Cerebellar cortex (tissue), 1 donor: Measurements from ENCODE around the gene CLDN11.

ENCODE experiments used
- DNase-seq: peaks from one replicate; pipeline ENCODE4 v3.0.0-alpha.2; 2015; ENCODE audit warnings: low spot score

The CLDN11 gene

GRCh38 chr3:170418422-170419398 is at the start of gene CLDN11:
Gene CLDN11 (plus strand): TSS chr3:170418868. CDS start chr3:170419067, 199 bp downstream.
- DNase-seq = no peak

DNA sequence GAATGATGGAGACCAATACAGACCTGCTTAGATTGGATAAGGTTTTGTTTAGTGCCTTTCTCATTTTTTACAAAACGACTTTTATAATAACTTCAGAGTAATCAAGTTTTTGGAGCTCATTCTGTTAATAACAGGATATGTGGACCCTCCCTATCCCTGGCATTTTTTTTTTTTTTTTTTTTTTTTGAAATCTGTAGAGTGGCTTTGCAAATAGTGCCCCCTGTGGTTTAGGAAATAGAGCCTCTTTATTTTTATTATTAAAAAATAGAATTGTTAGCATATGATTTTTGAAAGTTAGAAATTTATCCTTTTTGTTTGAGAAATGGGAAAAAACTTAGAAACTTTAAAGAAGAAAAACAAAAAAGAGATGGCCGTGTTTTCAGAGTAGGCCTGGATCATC is 49.7 kb upstream of the CLDN11 start:
- DNase-seq = no peak

GRCh38 chr3:170372190-170372879 is 46.3 kb upstream of the CLDN11 start:
- no peak for DNase-seq

DNA sequence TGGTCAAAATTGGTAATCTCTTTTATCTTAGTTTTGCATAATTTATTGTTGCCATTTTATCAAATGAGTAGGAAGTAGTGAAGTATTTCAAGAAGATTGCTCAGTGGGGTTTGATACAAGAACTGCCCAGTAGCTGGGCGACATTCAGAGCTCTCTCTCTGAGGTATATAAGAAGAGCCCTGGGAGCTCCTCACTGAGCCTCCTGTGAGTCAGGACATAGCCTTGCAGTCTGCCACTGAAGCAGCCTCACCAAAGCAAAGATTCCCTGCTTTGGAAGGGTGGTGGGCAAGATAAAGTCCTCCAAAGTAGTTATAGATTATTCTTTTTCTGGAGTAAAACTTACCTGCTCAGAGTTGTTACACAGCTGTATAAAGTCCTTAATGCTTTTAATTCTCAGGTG is 35.1 kb upstream of the CLDN11 start:
- no peak for DNase-seq

GRCh38 chr3:170386468-170386867 is 32.2 kb upstream of the CLDN11 start:
- DNase-seq = no peak

- DNase-seq = no peak
These were observed 30.7 kb upstream of the CLDN11 start for GRCh38 chr3:170387950-170388349.

DNA sequence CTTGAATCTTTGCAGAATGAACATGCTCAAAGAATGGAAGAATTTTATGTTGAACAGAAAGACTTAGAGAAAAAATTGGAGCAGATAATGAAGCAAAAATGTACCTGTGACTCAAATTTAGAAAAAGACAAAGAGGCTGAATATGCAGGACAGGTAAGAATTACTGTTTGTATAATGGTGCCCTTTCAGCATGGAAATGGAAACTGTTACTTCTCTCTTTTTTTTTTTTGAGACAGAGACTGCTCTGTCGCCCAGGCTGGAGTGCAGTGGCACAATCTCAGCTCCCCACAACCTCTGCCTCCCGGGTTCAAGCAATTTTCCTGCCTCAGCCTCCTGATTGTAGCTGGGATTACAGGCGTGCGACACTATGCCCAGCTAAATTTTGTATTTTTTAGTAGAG is 27.6 kb upstream of the CLDN11 start:
- no peak for DNase-seq

- DNase-seq = no peak
These were observed 21.0 kb upstream of the CLDN11 start for GRCh38 chr3:170397685-170398084.

DNA sequence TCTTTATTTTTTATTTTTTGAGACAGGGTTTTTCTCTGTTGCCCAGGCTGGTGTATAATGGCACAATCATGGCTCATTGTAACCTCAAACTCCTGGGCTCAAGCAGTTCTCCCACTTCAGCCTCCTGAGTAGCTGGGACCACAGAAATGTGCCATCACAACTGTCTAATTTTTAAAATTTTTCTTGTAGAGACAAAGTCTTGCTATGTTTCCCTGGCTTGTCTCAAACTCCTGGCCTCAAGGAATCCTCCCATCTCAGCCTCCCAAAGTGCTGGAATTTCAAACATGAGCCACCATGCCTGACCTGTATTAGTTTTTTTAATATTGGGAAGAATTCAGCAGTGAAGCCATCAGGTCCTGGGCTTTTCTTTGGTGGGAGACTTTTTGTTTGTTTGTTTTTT is 13.6 kb upstream of the CLDN11 start:
- DNase-seq = no peak

DNA sequence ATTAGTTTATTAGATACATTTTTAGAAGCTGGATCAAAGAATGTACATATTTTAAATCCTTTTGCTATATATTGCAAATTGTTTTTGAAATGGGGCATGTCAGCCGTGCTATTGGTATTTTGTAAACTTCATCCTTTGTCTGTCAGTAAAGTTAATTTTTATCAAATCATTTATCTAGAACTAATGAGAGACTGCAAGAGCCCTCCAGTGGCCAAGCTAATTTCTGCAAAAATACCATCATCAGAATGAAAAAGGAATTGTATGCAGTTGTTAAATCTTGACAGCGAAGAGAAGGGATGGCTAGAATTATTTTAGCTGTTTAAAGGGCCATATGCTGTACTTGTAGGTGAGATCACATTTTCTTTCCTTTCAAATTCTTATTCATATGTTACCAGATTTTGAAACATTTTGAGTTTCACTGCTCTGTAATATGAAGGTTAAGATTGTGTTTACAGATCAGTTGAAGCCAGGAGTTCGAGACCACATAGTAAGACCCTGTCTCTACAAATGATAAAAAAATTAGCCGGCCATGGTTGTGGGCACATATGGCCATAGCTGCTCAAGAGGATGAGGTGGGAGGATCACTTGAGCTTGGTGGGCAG is 8.1 kb upstream of the CLDN11 start:
- DNase-seq = peak; percentile 30

DNA sequence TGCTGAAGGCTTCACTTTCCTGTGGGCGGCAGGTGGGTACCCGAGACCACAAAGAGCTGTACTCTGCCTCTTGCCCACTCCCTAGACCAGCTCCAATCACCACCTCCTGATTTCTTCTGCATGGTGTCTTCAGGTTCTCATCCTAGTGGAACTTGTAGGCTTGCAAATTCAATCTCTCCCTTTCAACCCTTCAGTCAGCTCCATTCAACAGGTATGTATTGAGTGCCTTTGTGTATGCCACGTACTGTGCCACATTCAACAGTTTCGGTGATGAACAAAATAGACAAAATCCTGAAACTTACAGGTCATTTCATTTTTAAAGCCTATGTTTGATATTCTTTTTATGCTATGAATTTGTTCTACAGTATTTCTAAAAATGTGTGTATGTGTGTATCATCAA is 5.4 kb upstream of the CLDN11 start:
- DNase-seq = no peak

- DNase-seq = peak; percentile 69
These were observed 4.4 kb upstream of the CLDN11 start for GRCh38 chr3:170414202-170414663.

- DNase-seq = no peak
These were observed 1.6 kb upstream of the CLDN11 start for GRCh38 chr3:170417090-170417489.

DNA sequence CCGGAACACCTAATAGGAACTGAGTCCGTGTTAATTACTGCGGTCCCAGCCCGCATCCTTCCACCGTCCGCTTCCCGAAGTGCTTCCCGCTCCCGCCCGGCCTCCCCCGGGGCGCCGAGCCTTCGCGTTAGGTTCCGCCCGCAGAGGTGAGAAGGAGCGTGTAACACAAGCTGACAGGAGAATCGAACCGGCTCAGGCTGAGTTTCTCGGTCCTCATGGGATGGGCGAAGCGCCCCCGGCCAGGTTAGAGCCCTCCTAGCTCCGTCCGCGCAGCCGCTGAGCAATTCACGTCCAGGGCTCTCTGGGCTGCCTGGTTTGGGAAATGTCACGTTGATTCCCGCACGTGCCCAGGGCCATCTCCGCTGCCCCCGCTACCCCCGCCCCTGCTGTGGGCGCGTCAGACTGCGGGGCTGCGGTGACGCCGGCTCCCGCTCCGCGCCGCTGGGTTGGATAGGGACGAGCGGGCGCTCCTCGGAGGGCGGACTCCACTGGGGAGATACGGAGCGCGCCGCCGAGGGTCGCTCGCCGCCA is 954 bp downstream of the CLDN11 start:
- DNase-seq = no peak

DNA sequence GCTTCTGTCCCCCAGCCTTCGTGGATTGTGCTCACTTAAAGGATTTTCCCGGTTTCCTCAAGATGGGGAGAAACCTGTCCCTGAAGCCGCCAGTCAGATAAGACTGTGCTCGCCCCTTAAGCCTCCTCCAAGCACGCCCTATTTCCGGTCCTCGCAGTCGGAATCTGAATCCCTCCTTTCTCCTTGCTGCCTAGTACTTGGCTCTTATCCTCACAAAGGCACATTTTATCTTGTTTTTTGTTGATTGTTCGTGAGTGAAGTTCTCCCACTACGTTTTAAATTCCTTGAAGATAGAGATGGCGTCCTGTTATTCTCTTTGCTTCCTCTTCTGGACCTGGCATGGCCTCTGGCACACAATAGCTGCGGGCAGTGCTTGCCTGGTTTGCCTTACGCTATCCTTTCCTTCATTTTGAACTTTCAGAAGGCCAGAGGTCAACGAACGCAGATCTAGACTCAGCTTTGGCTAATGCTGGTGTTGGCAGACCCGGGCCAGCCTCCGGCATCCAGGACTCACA is 1.7 kb downstream of the CLDN11 start:
- DNase-seq = no peak

GRCh38 chr3:170421111-170421641 is 2.5 kb downstream of the CLDN11 start:
- peak; percentile 33 for DNase-seq

- no peak for DNase-seq
These were observed 3.1 kb downstream of the CLDN11 start for GRCh38 chr3:170421758-170422157.

- DNase-seq = no peak
These were observed 4.4 kb downstream of the CLDN11 start for GRCh38 chr3:170423001-170423615.

DNA sequence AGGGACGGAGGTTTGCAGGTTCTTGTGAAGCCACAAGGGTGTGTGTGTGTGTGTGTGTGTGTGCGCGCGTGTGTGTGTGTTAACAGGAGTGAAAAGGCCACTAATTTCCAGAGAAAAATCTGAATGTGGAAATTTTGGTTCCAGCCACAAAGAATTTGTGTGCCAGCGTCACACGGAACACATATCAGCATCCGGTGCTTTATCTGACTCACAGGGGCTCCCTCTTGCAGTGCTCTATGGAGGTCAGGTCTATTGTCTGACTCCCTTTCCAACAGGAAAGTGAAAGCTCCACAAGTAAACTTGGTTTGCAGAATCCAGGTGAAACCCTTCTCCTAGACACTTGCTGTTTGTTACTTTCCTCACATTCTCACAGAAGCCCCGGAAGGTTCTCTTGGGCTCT is 6.2 kb downstream of the CLDN11 start:
- no peak for DNase-seq

- DNase-seq = peak; percentile 14
These were observed 7.0 kb downstream of the CLDN11 start for GRCh38 chr3:170425491-170426239.
